PC-3 (cell line): Measurements from ENCODE around the gene NXPH1. TPM values are rescaled to one million over a fixed set of nuclear protein-coding genes. Genes with fewer than 3 reads are reported as not detected.

Experiments used
- ATAC-seq: fragments of 200-7000 bp; cut with Tn5 transposase; 2 replicates; pipeline ENCODE4 v1.9.1; 2020; ENCODE audit warnings: mild to moderate bottlenecking, moderate library complexity
- BruUV-seq: library from RNA; stranded (reverse); fragments of 400-500 nt; replicated peaks from 2 replicates; lab custom pipeline; 2021; lab: Mats Ljungman, UMichigan
- CTCF ChIA-PET: fragments of 300-600 bp; sonication (Branson Sonifier 250); formaldehyde crosslinking; loops from one replicate; lab custom pipeline; 2022; ENCODE audit warnings: antibody characterized with exemption; lab: Charles Lee
- POLR2A ChIA-PET: fragments of 300-600 bp; sonication (Branson Sonifier 250); formaldehyde crosslinking; loops from one replicate; lab custom pipeline; 2022; ENCODE audit warnings: antibody characterized with exemption; ENCODE audit not compliant: unreplicated experiment; lab: Charles Lee
- DNase-seq: peaks from one replicate; pipeline ENCODE4 v3.0.0-alpha.2; 2015
- H2AFZ ChIP-seq: fragments of 300-600 bp; sonication (generic); 2 replicates; pipeline ENCODE4 v1.6.0; 2016; ENCODE audit warnings: antibody characterized with exemption, low read length
- H3F3A ChIP-seq: fragments of 300-600 bp; sonication (generic); one replicate; pipeline ENCODE4 v1.6.0; 2017; ENCODE audit warnings: antibody characterized with exemption, low read length, control low read depth, mild to moderate bottlenecking; ENCODE audit not compliant: unreplicated experiment
- H3K27ac ChIP-seq: fragments of 300-600 bp; sonication (generic); 2 replicates; pipeline ENCODE4 v1.5.1; 2016; ENCODE audit warnings: mild to moderate bottlenecking, low read length
- H3K27me3 ChIP-seq: fragments of 300-600 bp; sonication (generic); 2 replicates; pipeline ENCODE4 v1.6.1; 2016; ENCODE audit warnings: low read length, mixed read lengths
- H3K36me3 ChIP-seq: fragments of 300-600 bp; sonication (generic); 2 replicates; pipeline ENCODE4 v1.6.1; 2016; ENCODE audit warnings: low read depth, mixed run types, low read length, mixed read lengths
- H3K4me1 ChIP-seq: fragments of 300-600 bp; sonication (generic); 2 replicates; pipeline ENCODE4 v1.5.1; 2016; ENCODE audit warnings: low read length; ENCODE audit not compliant: insufficient read depth
- H3K4me2 ChIP-seq: fragments of 300-600 bp; sonication (generic); 2 replicates; pipeline ENCODE4 v1.6.0; 2016; ENCODE audit warnings: low read length
- H3K4me3 ChIP-seq: fragments of 300-600 bp; sonication (generic); 2 replicates; pipeline ENCODE4 v1.5.1; 2016; ENCODE audit warnings: mild to moderate bottlenecking, low read length, mixed read lengths
- H3K79me2 ChIP-seq: fragments of 300-600 bp; sonication (generic); 2 replicates; pipeline ENCODE4 v1.6.1; 2017; ENCODE audit warnings: low read length, mixed read lengths
- H3K9ac ChIP-seq: fragments of 300-600 bp; sonication (generic); 2 replicates; pipeline ENCODE4 v1.6.0; 2016; ENCODE audit warnings: mild to moderate bottlenecking, low read length
- H3K9me2 ChIP-seq: fragments of 300-600 bp; sonication (generic); replicated peaks from 2 replicates; pipeline ENCODE4 v1.6.1; 2016; ENCODE audit warnings: mixed run types, low read length, mixed read lengths
- H3K9me3 ChIP-seq: fragments of 300-600 bp; sonication (generic); 2 replicates; pipeline ENCODE4 v1.6.1; 2016; ENCODE audit warnings: low read length, mixed read lengths
- H4K20me1 ChIP-seq: fragments of 300-600 bp; sonication (generic); 2 replicates; pipeline ENCODE4 v1.6.1; 2016; ENCODE audit warnings: low read length, mixed read lengths
- EZH2 ChIP-seq: fragments of 300-600 bp; sonication (generic); IDR thresholded peaks from one replicate; pipeline ENCODE4 v1.6.1; 2017; ENCODE audit warnings: antibody characterized with exemption, mild to moderate bottlenecking, low read length; ENCODE audit not compliant: unreplicated experiment
- EZH2phosphoT487 ChIP-seq: fragments of 300-600 bp; sonication (generic); IDR thresholded peaks from 2 replicates; pipeline ENCODE4 v1.6.1; 2018; ENCODE audit warnings: mild to moderate bottlenecking, antibody characterized with exemption, low read length, borderline replicate concordance
- intact Hi-C: fragments of 100-400 bp; cut with micrococcal nuclease; formaldehyde crosslinking; loops from 2 replicates; pipeline ENCODE4 v1.9.0; 2023
- total RNA-seq: library from RNA; depleted of rRNA; stranded (reverse); fragments of >200 nt; gene quantifications from 2 replicates; pipeline ENCODE4 v1.2.3, GENCODE V29; 2014
- TF ChIP-seq, protein P1 (sequence below): fragments of 300-600 bp; sonication (generic); conservative IDR thresholded peaks from 2 replicates; pipeline ENCODE4 v1.5.1; 2017; ENCODE audit warnings: antibody characterized with exemption, low read depth, mild to moderate bottlenecking, low read length

The NXPH1 gene
- total RNA-seq, 1 experiment from 2014 or later = not detected

DNA sequence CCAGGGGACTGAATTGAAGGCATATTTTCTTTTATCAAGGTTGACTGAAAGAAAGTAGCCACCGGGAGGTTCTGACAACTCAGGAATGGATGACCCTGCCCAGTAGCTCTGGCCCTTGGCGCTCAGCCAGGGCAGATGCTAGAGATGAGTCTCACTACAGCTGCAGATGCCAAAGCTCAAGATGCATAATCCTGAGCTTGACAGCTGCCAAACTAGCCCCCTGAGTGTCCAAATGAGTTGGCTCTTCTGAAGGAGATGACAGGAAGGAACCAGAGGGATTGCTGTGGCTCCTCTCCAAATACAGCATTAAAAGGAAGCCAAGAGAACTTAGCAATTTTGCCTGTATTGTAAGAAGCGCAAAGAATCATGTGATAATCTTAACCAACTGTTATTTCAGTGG lies 78.4 kb downstream of the NXPH1 start:
- Histone ChIP-seq H3K79me2 (no peaks in the 10 kb centered on the region), H3K4me3 (no peak overlapping the region), H3F3A (no peaks in the 10 kb centered on the region), H3K27ac (no peak overlapping the region), H3K9me2 (no peaks in the 10 kb centered on the region), H3K4me1 (no peaks in the 10 kb centered on the region), H4K20me1 (no peaks in the 10 kb centered on the region), H3K9ac (no peak overlapping the region), H3K36me3 (no peaks in the 10 kb centered on the region), H3K9me3 (no peaks in the 10 kb centered on the region), H3K27me3 (no peaks in the 10 kb centered on the region), H2AFZ (no peak overlapping the region), H3K4me2 (no peak overlapping the region)
- no TSS peak for BruUV-seq
- intact Hi-C loops = no loop called here
- ChIA-PET POLR2A (no interaction called here), CTCF (no interaction called here)
- ATAC-seq (no peak), DNase-seq (no peak)
- TF ChIP-seq EZH2 (no peak), EZH2phosphoT487 (no peak)
- TF ChIP-seq, protein P1, sequence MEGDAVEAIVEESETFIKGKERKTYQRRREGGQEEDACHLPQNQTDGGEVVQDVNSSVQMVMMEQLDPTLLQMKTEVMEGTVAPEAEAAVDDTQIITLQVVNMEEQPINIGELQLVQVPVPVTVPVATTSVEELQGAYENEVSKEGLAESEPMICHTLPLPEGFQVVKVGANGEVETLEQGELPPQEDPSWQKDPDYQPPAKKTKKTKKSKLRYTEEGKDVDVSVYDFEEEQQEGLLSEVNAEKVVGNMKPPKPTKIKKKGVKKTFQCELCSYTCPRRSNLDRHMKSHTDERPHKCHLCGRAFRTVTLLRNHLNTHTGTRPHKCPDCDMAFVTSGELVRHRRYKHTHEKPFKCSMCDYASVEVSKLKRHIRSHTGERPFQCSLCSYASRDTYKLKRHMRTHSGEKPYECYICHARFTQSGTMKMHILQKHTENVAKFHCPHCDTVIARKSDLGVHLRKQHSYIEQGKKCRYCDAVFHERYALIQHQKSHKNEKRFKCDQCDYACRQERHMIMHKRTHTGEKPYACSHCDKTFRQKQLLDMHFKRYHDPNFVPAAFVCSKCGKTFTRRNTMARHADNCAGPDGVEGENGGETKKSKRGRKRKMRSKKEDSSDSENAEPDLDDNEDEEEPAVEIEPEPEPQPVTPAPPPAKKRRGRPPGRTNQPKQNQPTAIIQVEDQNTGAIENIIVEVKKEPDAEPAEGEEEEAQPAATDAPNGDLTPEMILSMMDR = no peak

DNA sequence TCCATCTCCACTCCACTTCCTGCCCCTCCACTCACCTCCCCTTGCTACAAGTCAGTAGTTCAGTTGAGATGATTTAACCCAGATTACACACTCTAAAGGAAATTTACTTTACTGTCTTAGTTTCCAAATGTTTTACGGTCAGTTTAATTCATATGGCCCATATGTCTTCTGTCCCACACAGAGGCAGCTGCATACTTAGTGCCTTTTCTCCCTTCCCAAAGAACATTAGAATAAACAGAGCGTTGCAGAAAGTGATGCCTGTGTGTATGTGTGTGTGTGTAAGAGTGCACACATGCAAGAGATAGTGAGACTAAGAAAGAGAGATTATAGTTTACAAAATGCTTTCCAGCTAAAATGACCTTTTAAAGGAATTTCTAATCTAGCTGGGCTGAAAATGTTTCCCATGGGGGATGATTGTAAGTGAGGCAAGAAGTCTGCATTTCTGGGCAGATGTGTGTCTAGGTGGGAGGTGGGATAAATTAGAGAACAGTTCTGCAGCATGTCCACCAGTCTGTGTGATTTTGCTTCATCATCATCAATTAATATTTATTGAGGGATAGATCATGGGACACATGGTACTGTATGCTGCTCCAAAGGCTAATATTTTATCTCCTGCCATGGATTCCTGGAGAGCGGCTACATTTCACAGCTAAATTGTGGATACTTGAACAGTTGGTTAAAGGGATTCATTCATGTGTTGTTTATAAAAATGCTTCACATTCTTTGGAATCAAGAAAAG lies 81.5 kb downstream of the NXPH1 start:
- Histone ChIP-seq H3K36me3 (no peaks in the 10 kb centered on the region), H3K79me2 (no peaks in the 10 kb centered on the region), H3K4me3 (no peak overlapping the region), H3F3A (no peaks in the 10 kb centered on the region), H2AFZ (no peak overlapping the region), H3K9me2 (no peaks in the 10 kb centered on the region), H3K4me2 (no peak overlapping the region), H3K9ac (no peak overlapping the region), H4K20me1 (no peaks in the 10 kb centered on the region), H3K9me3 (no peaks in the 10 kb centered on the region), H3K27me3 (no peaks in the 10 kb centered on the region), H3K4me1 (no peaks in the 10 kb centered on the region), H3K27ac (no peak overlapping the region)
- TF ChIP-seq EZH2phosphoT487 = no peak
- TF ChIP-seq, protein P1 = no peak
- no peak for TF ChIP-seq EZH2
- ChIA-PET POLR2A (no interaction called here), CTCF (no interaction called here)
- intact Hi-C loops = no loop called here
- ATAC-seq = no peak
- DNase-seq = no peak
- no TSS peak for BruUV-seq

DNA sequence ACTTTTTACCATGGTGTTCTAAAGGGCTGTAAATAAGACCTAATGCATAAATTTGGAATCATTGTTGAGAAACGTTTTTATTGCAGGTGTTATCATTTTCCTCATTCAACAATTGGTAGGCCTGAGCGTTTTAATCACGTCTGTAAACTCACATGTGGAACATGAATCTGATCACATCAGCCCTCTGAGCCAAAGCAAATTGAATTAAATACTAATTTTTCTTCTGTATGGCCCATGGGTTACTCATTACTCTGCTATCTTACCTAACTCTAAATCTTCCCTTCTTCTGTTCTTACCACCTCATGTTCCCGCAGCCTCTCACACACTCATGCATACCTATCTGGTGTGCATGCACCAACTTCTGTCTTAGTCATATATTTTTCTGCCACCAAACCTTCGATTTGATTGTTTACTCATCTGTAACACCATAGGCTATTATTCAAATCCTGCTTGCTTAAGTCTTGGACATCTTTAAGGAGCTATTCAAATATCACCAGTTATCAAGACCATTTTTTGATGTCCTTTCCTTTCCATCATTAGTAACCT lies 82.3 kb downstream of the NXPH1 start:
- H3K4me1 ChIP-seq = no peaks in the 10 kb centered on the region
- H3K4me3 ChIP-seq = no peak overlapping the region
- no peaks in the 10 kb centered on the region for H3K79me2 ChIP-seq
- H3K9ac ChIP-seq = no peak overlapping the region
- no peaks in the 10 kb centered on the region for H3F3A ChIP-seq
- H3K9me3 ChIP-seq = no peaks in the 10 kb centered on the region
- DNase-seq = peak; percentile 1
- no peak overlapping the region for H2AFZ ChIP-seq
- no peak overlapping the region for H3K27ac ChIP-seq
- no TSS peak for BruUV-seq
- POLR2A ChIA-PET = no interaction called here
- no peak overlapping the region for H3K4me2 ChIP-seq
- no peaks in the 10 kb centered on the region for H3K36me3 ChIP-seq
- intact Hi-C loops = no loop called here
- TF ChIP-seq EZH2phosphoT487 (no peak), EZH2 (no peak)
- TF ChIP-seq, protein P1 = no peak
- no peaks in the 10 kb centered on the region for H3K27me3 ChIP-seq
- no peaks in the 10 kb centered on the region for H3K9me2 ChIP-seq
- CTCF ChIA-PET = no interaction called here
- H4K20me1 ChIP-seq = no peaks in the 10 kb centered on the region
- no peak for ATAC-seq
